ENCODE results near the gene EXOC3L4.

The EXOC3L4 gene

GRCh38 chr14:103157969-103158368, 63.4 kb downstream of the EXOC3L4 start:
- no peak for FAIRE-seq

- no peak for FAIRE-seq
These were observed 64.2 kb downstream of the EXOC3L4 start for GRCh38 chr14:103158688-103159087.

All from TTC549 (cell line).